ENCODE data around the gene ABCA4.

- TF ChIP-seq CTCF (IDR thresholded peaks at IDR 0.05) (no peak), IRF2 (CRISPR knock-in tag; IDR thresholded peaks at IDR 0.05; ENCODE audit: borderline replicate concordance, low read depth) (no peak), HMGXB4 (CRISPR knock-in tag; IDR thresholded peaks at IDR 0.05) (no peak), ZNF121 (CRISPR knock-in tag; IDR thresholded peaks at IDR 0.05) (no peak), MXD4 (CRISPR knock-in tag; IDR thresholded peaks at IDR 0.05; ENCODE audit: borderline replicate concordance) (no peak), AR (CRISPR knock-in tag; IDR thresholded peaks at IDR 0.05) (no peak), NFYB (CRISPR knock-in tag; conservative IDR thresholded peaks at IDR 0.05; ENCODE audit: low read depth) (no peak)
These were observed at the start of gene ABCA4 for GRCh38 chr1:94120991-94121390.

Data from WTC11 (cell line).